PC-3 (cell line): ENCODE measurements around the gene TBX10. TPM values are rescaled to one million over a fixed set of nuclear protein-coding genes. Genes with fewer than 3 reads are reported as not detected.

Source experiments
- ATAC-seq: fragments of 200-7000 bp; cut with Tn5 transposase; 2 replicates; pipeline ENCODE4 v1.9.1; 2020; ENCODE audit warnings: mild to moderate bottlenecking, moderate library complexity
- BruUV-seq: library from RNA; stranded (reverse); fragments of 400-500 nt; replicated peaks from 2 replicates; lab custom pipeline; 2021; lab: Mats Ljungman, UMichigan
- CTCF ChIA-PET: fragments of 300-600 bp; sonication (Branson Sonifier 250); formaldehyde crosslinking; loops from one replicate; lab custom pipeline; 2022; ENCODE audit warnings: antibody characterized with exemption; lab: Charles Lee
- POLR2A ChIA-PET: fragments of 300-600 bp; sonication (Branson Sonifier 250); formaldehyde crosslinking; loops from one replicate; lab custom pipeline; 2022; ENCODE audit warnings: antibody characterized with exemption; ENCODE audit not compliant: unreplicated experiment; lab: Charles Lee
- DNase-seq: peaks from one replicate; pipeline ENCODE4 v3.0.0-alpha.2; 2015
- H2AFZ ChIP-seq: fragments of 300-600 bp; sonication (generic); 2 replicates; pipeline ENCODE4 v1.6.0; 2016; ENCODE audit warnings: antibody characterized with exemption, low read length
- H3F3A ChIP-seq: fragments of 300-600 bp; sonication (generic); one replicate; pipeline ENCODE4 v1.6.0; 2017; ENCODE audit warnings: antibody characterized with exemption, low read length, control low read depth, mild to moderate bottlenecking; ENCODE audit not compliant: unreplicated experiment
- H3K27ac ChIP-seq: fragments of 300-600 bp; sonication (generic); 2 replicates; pipeline ENCODE4 v1.5.1; 2016; ENCODE audit warnings: mild to moderate bottlenecking, low read length
- H3K27me3 ChIP-seq: fragments of 300-600 bp; sonication (generic); 2 replicates; pipeline ENCODE4 v1.6.1; 2016; ENCODE audit warnings: low read length, mixed read lengths
- H3K36me3 ChIP-seq: fragments of 300-600 bp; sonication (generic); 2 replicates; pipeline ENCODE4 v1.6.1; 2016; ENCODE audit warnings: low read depth, mixed run types, low read length, mixed read lengths
- H3K4me1 ChIP-seq: fragments of 300-600 bp; sonication (generic); 2 replicates; pipeline ENCODE4 v1.5.1; 2016; ENCODE audit warnings: low read length; ENCODE audit not compliant: insufficient read depth
- H3K4me2 ChIP-seq: fragments of 300-600 bp; sonication (generic); 2 replicates; pipeline ENCODE4 v1.6.0; 2016; ENCODE audit warnings: low read length
- H3K4me3 ChIP-seq: fragments of 300-600 bp; sonication (generic); 2 replicates; pipeline ENCODE4 v1.5.1; 2016; ENCODE audit warnings: mild to moderate bottlenecking, low read length, mixed read lengths
- H3K79me2 ChIP-seq: fragments of 300-600 bp; sonication (generic); 2 replicates; pipeline ENCODE4 v1.6.1; 2017; ENCODE audit warnings: low read length, mixed read lengths
- H3K9ac ChIP-seq: fragments of 300-600 bp; sonication (generic); 2 replicates; pipeline ENCODE4 v1.6.0; 2016; ENCODE audit warnings: mild to moderate bottlenecking, low read length
- H3K9me2 ChIP-seq: fragments of 300-600 bp; sonication (generic); replicated peaks from 2 replicates; pipeline ENCODE4 v1.6.1; 2016; ENCODE audit warnings: mixed run types, low read length, mixed read lengths
- H3K9me3 ChIP-seq: fragments of 300-600 bp; sonication (generic); 2 replicates; pipeline ENCODE4 v1.6.1; 2016; ENCODE audit warnings: low read length, mixed read lengths
- H4K20me1 ChIP-seq: fragments of 300-600 bp; sonication (generic); 2 replicates; pipeline ENCODE4 v1.6.1; 2016; ENCODE audit warnings: low read length, mixed read lengths
- EZH2 ChIP-seq: fragments of 300-600 bp; sonication (generic); IDR thresholded peaks from one replicate; pipeline ENCODE4 v1.6.1; 2017; ENCODE audit warnings: antibody characterized with exemption, mild to moderate bottlenecking, low read length; ENCODE audit not compliant: unreplicated experiment
- EZH2phosphoT487 ChIP-seq: fragments of 300-600 bp; sonication (generic); IDR thresholded peaks from 2 replicates; pipeline ENCODE4 v1.6.1; 2018; ENCODE audit warnings: mild to moderate bottlenecking, antibody characterized with exemption, low read length, borderline replicate concordance
- intact Hi-C: fragments of 100-400 bp; cut with micrococcal nuclease; formaldehyde crosslinking; loops from 2 replicates; pipeline ENCODE4 v1.9.0; 2023
- total RNA-seq: library from RNA; depleted of rRNA; stranded (reverse); fragments of >200 nt; gene quantifications from 2 replicates; pipeline ENCODE4 v1.2.3, GENCODE V29; 2014
- TF ChIP-seq, protein P1 (sequence below): fragments of 300-600 bp; sonication (generic); conservative IDR thresholded peaks from 2 replicates; pipeline ENCODE4 v1.5.1; 2017; ENCODE audit warnings: antibody characterized with exemption, low read depth, mild to moderate bottlenecking, low read length

TBX10 gene
- total RNA-seq, 1 experiment from 2014 or later, result not detected

DNA sequence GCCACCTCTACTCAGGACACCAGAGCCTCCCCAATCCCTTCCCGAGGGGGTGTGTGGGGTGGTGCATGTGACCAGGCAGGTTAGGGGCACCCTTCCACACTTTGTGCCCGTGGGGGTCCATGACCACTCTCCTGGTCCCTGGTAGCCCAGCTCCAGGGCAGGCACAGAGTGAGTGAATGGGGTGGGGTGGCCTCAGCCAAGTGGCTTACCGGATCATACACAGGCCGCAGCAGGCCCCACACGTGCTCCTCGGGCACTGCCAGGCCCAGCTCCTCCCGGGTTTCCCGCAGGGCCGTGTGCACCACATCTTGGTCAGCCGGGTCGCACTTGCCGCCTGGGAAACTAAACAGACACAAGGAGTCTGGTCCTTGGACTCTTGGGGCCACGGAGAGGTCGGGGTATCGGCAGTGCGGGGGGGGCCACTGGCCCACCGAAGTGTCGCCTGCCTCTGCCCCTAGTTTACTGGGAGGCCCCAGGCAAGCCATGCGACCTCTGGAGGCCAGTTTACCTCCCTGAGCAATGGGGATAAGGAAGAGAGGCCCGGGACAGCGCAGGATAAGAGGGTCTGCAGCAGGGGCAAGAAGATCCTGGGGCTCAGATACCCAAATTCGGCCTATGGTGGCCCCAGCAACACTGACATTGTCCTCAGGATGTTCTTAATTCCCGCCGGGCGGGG lies 10.7 kb downstream of the TBX10 start:
- Histone ChIP-seq H3K4me3 (peak overlapping the region; percentile 75), H3K79me2 (no peaks in the 10 kb centered on the region), H3K9me2 (no peaks in the 10 kb centered on the region), H3F3A (no peaks in the 10 kb centered on the region), H3K9ac (peak overlapping the region; percentile 75; the same call in 1 of the 2 replicates), H3K9me3 (no peaks in the 10 kb centered on the region), H3K36me3 (no peaks in the 10 kb centered on the region), H3K4me2 (peak overlapping the region; percentile 98), H3K4me1 (peaks cover 18% of the 10 kb centered on the region), H4K20me1 (no peaks in the 10 kb centered on the region), H3K27ac (no peak overlapping the region), H3K27me3 (no peaks in the 10 kb centered on the region), H2AFZ (peak overlapping the region; percentile 93; the same call in 1 of the 2 replicates)
- intact Hi-C loops, result no loop called here
- ChIA-PET POLR2A (no interaction called here), CTCF (interaction anchor here (1.0 to 2.9 kb wide), 4 partner anchors 12 to 30 kb away, joined by 3 to 32 read pairs (median 6); no protein-coding TSS in a partner anchor)
- TSS peak; percentile 43 for BruUV-seq
- ATAC-seq (no peak), DNase-seq (no peak)
- TF ChIP-seq EZH2phosphoT487 (no peak), EZH2 (no peak)
- TF ChIP-seq, protein P1, sequence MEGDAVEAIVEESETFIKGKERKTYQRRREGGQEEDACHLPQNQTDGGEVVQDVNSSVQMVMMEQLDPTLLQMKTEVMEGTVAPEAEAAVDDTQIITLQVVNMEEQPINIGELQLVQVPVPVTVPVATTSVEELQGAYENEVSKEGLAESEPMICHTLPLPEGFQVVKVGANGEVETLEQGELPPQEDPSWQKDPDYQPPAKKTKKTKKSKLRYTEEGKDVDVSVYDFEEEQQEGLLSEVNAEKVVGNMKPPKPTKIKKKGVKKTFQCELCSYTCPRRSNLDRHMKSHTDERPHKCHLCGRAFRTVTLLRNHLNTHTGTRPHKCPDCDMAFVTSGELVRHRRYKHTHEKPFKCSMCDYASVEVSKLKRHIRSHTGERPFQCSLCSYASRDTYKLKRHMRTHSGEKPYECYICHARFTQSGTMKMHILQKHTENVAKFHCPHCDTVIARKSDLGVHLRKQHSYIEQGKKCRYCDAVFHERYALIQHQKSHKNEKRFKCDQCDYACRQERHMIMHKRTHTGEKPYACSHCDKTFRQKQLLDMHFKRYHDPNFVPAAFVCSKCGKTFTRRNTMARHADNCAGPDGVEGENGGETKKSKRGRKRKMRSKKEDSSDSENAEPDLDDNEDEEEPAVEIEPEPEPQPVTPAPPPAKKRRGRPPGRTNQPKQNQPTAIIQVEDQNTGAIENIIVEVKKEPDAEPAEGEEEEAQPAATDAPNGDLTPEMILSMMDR, result no peak

DNA sequence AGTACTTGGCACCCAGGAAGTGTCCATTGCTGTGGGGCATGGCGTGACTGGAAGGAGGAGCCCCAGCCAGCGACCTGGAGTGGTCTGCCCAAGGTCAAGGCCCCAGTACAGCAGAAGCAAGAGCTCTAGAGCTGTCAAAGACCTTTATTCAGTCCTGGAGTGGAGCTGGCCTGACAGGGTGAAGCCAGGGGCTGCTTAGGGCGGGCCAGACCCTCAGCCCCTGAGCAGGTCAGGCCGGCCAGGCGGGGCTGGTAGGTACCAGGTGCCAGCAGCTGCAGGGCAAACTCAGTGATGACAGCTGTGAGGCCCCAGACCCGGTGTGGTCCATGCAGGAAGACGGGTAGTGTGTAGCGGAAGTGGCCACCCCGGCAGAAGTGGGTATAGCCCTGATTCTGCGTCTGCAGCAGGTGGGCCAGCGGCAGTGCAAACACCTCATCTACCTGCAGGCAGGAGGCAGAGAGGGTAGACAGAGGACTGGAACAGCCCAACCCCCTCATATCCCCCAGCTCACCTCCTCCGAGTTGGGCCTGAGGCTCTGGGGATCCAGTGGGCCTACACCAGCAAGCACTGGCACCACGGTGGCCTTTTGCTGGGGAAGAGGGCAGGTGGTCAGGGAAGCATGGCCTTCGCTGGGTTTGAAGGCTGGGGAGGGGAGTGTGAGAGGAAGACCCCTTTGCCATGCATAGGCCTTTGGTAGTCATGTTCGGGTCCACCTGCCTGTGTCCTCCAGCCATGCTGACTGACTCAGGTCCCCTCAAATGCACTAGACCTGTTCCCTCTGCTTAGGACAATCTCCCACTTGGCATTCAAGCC lies 11.5 kb downstream of the TBX10 start:
- ATAC-seq, result no peak
- no TSS peak for BruUV-seq
- no peaks in the 10 kb centered on the region for H3K36me3 ChIP-seq
- no peak overlapping the region for H3K27ac ChIP-seq
- no peaks in the 10 kb centered on the region for H3K9me3 ChIP-seq
- no peaks in the 10 kb centered on the region for H3K79me2 ChIP-seq
- no peaks in the 10 kb centered on the region for H3F3A ChIP-seq
- no peak for DNase-seq
- no peak overlapping the region for H3K4me3 ChIP-seq
- peaks cover 18% of the 10 kb centered on the region for H3K4me1 ChIP-seq
- peak overlapping the region; percentile 75; the same call in 1 of the 2 replicates for H3K9ac ChIP-seq
- ChIA-PET POLR2A (no interaction called here), CTCF (interaction anchor here (2.9 kb wide), 1 partner anchor 31 kb away, joined by 32 read pairs; no protein-coding TSS in a partner anchor)
- intact Hi-C loops, result no loop called here
- H2AFZ ChIP-seq, result no peak overlapping the region
- H3K4me2 ChIP-seq, result peak overlapping the region; percentile 98
- H3K27me3 ChIP-seq, result no peaks in the 10 kb centered on the region
- H4K20me1 ChIP-seq, result no peaks in the 10 kb centered on the region
- H3K9me2 ChIP-seq, result no peaks in the 10 kb centered on the region
- TF ChIP-seq EZH2phosphoT487, result no peak
- TF ChIP-seq, protein P1, result no peak
- no peak for TF ChIP-seq EZH2
